AG10803 (cell line): ENCODE results near the gene C1QTNF2.

Experiments
- DNase-seq: peaks from one replicate; pipeline ENCODE4 v3.0.0; 2010; ENCODE audit warnings: low read depth
- H3K4me3 ChIP-seq: 2 replicates; pipeline ENCODE4 v1.5.1; 2011; ENCODE audit warnings: mild to moderate bottlenecking, low read length, control low read depth
- CTCF ChIP-seq: conservative IDR thresholded peaks from 2 replicates; pipeline ENCODE4 v1.5.1; 2011; ENCODE audit warnings: mild to moderate bottlenecking, low read length, control low read depth, inconsistent platforms

C1QTNF2 gene

GRCh38 chr5:160305319-160305718 lies 65.1 kb downstream of the C1QTNF2 start:
- no peak overlapping the region for H3K4me3 ChIP-seq
- TF ChIP-seq CTCF = no peak
- DNase-seq = no peak

GRCh38 chr5:160303690-160304089 lies 66.7 kb downstream of the C1QTNF2 start:
- DNase-seq = no peak
- no peak overlapping the region for H3K4me3 ChIP-seq
- no peak for TF ChIP-seq CTCF

- TF ChIP-seq CTCF = no peak
- DNase-seq = no peak
- H3K4me3 ChIP-seq = no peak overlapping the region
Measured at GRCh38 chr5:160298189-160298588, 72.2 kb downstream of the C1QTNF2 start.

GRCh38 chr5:160297776-160298175 lies 72.7 kb downstream of the C1QTNF2 start:
- no peak for TF ChIP-seq CTCF
- H3K4me3 ChIP-seq = no peak overlapping the region
- no peak for DNase-seq
